SU-DHL-6 (cell line): Measurements from ENCODE around the gene BET1.

Source experiments
- H2AFZ ChIP-seq: fragments of 200-600 bp; sonication (generic); 2 replicates; pipeline ENCODE4 v1.6.1; 2014; ENCODE audit warnings: low read depth, mild to moderate bottlenecking, moderate library complexity, mixed read lengths, antibody characterized with exemption, low read length; ENCODE audit not compliant: severe bottlenecking
- H3F3A ChIP-seq: fragments of 200-600 bp; shearing (Covaris generic); 2 replicates; pipeline ENCODE4 v1.6.0; 2016; ENCODE audit warnings: antibody characterized with exemption, mild to moderate bottlenecking; ENCODE audit not compliant: insufficient read depth
- H3K27ac ChIP-seq: fragments of 200-600 bp; sonication (generic); 2 replicates; pipeline ENCODE4 v1.5.1; 2016; ENCODE audit warnings: low read depth, mild to moderate bottlenecking, low read length, moderate library complexity, mixed read lengths
- H3K27me3 ChIP-seq: fragments of 200-600 bp; sonication (generic), shearing (Covaris generic); 2 replicates; pipeline ENCODE4 v1.6.0; 2014; ENCODE audit warnings: mild to moderate bottlenecking, low read length
- H3K36me3 ChIP-seq: fragments of 200-600 bp; sonication (generic); 2 replicates; pipeline ENCODE4 v1.6.1; 2014; ENCODE audit warnings: mild to moderate bottlenecking, low read length, mixed read lengths
- H3K4me2 ChIP-seq: fragments of 300-600, 200-600 bp; shearing (Covaris generic), sonication (generic); 2 replicates; pipeline ENCODE4 v1.6.0; 2014; ENCODE audit warnings: low read length, low read depth, mild to moderate bottlenecking; ENCODE audit not compliant: poor library complexity, severe bottlenecking
- H3K4me3 ChIP-seq: fragments of 200-600 bp; sonication (generic); 2 replicates; pipeline ENCODE4 v1.5.1; 2014; ENCODE audit warnings: antibody characterized with exemption, low read length, mild to moderate bottlenecking, mixed read lengths; ENCODE audit not compliant: insufficient read depth, poor library complexity, severe bottlenecking
- H3K79me2 ChIP-seq: fragments of 200-600 bp; sonication (generic); 2 replicates; pipeline ENCODE4 v1.6.1; 2014; ENCODE audit warnings: mild to moderate bottlenecking, low read length, moderate library complexity; ENCODE audit not compliant: insufficient read depth
- H3K9ac ChIP-seq: fragments of 200-600 bp; sonication (generic); 2 replicates; pipeline ENCODE4 v1.7.0; 2014; ENCODE audit warnings: mild to moderate bottlenecking, low read length
- H3K9me2 ChIP-seq: fragments of 200-600 bp; sonication (generic); replicated peaks from 2 replicates; pipeline ENCODE4 v1.6.1; 2014; ENCODE audit warnings: low read length; ENCODE audit not compliant: insufficient read depth
- H3K9me3 ChIP-seq: fragments of 200-600 bp; sonication (generic); 2 replicates; pipeline ENCODE4 v1.6.1; 2014; ENCODE audit warnings: low read length, mixed read lengths; ENCODE audit not compliant: insufficient read depth
- H4K20me1 ChIP-seq: fragments of 200-600 bp; sonication (generic); 2 replicates; pipeline ENCODE4 v1.6.1; 2014; ENCODE audit warnings: low read depth, mild to moderate bottlenecking, antibody characterized with exemption, low read length, moderate library complexity, mixed read lengths
- EZH2phosphoT487 ChIP-seq: fragments of 200-600 bp; sonication (generic), shearing (Covaris generic); conservative IDR thresholded peaks from 2 replicates; pipeline ENCODE4 v1.6.1; 2018; ENCODE audit warnings: mild to moderate bottlenecking, antibody characterized with exemption, low read length, moderate library complexity, mixed read lengths
- TF ChIP-seq, protein P1 (sequence below): fragments of 200-600 bp; sonication (generic); IDR thresholded peaks from one replicate; pipeline ENCODE4 v1.5.1; 2017; ENCODE audit warnings: antibody characterized with exemption, mild to moderate bottlenecking, low read length, moderate library complexity; ENCODE audit not compliant: insufficient read depth, poor library complexity, severe bottlenecking

The BET1 gene, protein sequence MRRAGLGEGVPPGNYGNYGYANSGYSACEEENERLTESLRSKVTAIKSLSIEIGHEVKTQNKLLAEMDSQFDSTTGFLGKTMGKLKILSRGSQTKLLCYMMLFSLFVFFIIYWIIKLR

DNA sequence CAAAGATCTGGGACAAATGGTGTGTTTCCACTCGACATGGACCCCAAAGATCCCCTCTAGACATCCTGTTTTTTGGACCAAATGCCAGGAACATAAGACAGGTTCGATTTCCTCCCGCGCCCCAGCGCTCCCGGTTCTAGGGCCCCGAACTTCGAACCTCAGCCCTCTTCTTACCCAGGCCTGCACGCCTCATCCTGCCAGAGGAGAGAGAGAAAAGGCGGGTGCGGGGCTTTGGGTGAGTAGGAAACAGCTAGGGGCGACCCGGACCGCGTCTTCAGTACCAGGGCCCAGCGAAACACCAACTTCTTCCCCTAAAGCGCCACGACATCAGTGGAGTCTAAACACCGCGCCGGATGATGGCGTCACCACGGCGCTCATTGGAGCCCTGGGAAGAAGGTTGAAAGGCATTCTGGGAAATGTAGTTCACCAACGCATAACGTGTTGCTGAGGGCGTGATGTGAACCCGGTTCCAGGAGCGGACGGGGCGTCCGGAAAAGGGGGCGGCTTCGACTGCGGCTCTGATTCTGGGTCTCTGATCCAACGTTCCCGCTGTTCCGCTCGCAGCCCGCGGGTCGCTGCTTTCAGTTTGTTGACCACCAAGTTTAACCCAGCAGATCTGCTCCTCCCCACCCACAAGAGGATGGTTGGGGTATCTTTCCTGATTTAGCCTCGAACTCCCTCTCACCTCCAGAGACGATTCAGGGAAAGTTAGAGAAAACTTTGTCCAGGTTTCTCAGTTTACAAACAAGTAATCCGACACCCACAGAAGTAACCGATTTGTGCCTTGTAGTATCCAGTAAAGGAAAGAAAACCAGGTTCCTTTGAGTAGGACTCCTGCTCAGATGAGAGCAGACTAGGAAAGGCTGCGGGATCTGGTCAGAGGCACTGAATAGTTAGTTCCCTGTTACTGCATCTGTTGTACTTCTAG, at the start of gene BET1:
Gene BET1, minus strand, starts transcription at position 332 of the 928 bp plus-strand sequence. Its CDS starts 139 bp downstream, at position 193.
- Histone ChIP-seq H3K27ac (peak within 1 kb of the TSS; percentile 8; the same call in 1 of the 2 replicates), H3K36me3 (no peaks in the 10 kb centered on the region), H3K4me2 (peak within 1 kb of the TSS; percentile 87), H3F3A (no peaks in the 10 kb centered on the region; the same call in 1 of the 2 replicates), H3K79me2 (peaks cover 38% of the 10 kb centered on the region), H3K27me3 (no peaks in the 10 kb centered on the region), H2AFZ (peak within 1 kb of the TSS; percentile 99), H4K20me1 (no peaks in the 10 kb centered on the region), H3K9me2 (no peaks in the 10 kb centered on the region), H3K4me3 (peak within 1 kb of the TSS; percentile 92), H3K9ac (peak within 1 kb of the TSS; percentile 77), H3K9me3 (no peaks in the 10 kb centered on the region)
- TF ChIP-seq, protein P1, sequence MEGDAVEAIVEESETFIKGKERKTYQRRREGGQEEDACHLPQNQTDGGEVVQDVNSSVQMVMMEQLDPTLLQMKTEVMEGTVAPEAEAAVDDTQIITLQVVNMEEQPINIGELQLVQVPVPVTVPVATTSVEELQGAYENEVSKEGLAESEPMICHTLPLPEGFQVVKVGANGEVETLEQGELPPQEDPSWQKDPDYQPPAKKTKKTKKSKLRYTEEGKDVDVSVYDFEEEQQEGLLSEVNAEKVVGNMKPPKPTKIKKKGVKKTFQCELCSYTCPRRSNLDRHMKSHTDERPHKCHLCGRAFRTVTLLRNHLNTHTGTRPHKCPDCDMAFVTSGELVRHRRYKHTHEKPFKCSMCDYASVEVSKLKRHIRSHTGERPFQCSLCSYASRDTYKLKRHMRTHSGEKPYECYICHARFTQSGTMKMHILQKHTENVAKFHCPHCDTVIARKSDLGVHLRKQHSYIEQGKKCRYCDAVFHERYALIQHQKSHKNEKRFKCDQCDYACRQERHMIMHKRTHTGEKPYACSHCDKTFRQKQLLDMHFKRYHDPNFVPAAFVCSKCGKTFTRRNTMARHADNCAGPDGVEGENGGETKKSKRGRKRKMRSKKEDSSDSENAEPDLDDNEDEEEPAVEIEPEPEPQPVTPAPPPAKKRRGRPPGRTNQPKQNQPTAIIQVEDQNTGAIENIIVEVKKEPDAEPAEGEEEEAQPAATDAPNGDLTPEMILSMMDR: no peak
- TF ChIP-seq EZH2phosphoT487: no peak

DNA sequence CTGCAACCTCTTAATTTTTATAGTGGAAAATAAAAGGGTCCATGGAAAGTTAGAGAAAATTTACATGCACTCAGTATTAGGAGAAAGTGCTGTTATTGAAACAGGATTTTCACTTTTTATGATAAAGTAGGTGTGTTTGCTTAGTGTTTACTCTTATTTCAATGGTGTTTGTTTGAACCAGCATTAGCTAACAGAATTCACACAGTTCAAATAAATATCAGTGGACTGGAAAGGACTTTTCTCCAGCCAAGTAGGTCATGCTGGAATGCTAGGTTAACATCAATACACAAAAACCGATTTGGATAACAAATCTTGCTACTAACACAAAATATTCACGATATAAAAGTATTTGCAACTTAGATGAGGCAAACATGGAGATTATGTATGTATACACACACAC, 49.4 kb upstream of the BET1 start:
- H3K27me3 ChIP-seq: no peaks in the 10 kb centered on the region

DNA sequence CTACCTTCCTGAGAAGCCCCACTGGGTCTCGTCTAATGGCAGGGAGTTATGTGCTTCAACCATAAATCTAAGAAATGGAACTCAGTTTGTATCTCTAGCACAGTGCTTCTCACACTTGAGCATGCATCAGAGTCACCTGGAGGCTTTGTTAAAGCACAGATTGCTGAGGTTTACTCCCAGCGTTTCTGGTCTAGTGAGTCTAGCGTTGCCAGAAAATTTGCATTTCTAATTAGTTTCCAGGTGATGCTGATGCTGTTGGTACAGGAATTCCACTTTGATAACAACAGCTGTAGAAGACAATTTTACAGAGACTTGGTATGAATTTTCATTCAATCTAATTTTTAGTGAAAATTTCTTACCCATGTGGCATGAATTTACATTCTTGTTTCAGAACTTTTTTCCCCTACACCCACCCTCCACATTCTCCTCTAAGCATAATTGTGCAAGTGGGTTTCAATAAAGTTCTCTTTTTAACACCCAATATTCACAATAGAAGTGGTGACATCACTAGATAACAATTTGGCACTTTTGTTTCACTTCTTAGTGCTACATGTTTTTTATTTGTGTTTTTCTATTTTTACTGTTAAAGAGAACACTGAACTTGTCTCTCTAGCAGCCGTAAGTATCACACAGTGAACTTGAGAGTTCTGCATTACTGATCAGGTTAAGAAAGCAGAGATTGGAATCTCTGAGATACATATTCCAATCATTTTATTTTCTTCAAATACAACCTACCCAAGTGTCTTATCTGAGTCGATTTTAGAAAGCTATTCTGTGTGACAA, 48.4 kb upstream of the BET1 start:
- peak overlapping the region; percentile 69 for H2AFZ ChIP-seq
- H3K9me3 ChIP-seq: no peaks in the 10 kb centered on the region
- H3K9ac ChIP-seq: peak overlapping the region; percentile 54
- H3K27ac ChIP-seq: peak overlapping the region; percentile 92
- H3K4me2 ChIP-seq: peak overlapping the region; percentile 78
- H3K4me3 ChIP-seq: peak overlapping the region; percentile 39
- TF ChIP-seq, protein P1: no peak
- TF ChIP-seq EZH2phosphoT487: no peak
- no peaks in the 10 kb centered on the region for H4K20me1 ChIP-seq
- no peaks in the 10 kb centered on the region for H3K79me2 ChIP-seq
- H3K27me3 ChIP-seq: no peaks in the 10 kb centered on the region
- H3K9me2 ChIP-seq: no peaks in the 10 kb centered on the region
- H3K36me3 ChIP-seq: no peaks in the 10 kb centered on the region
- H3F3A ChIP-seq: peaks cover 33% of the 10 kb centered on the region

More for the DNA sequence above, 49.4 kb upstream of the BET1 start:
- peaks cover 33% of the 10 kb centered on the region for H3F3A ChIP-seq
- peak overlapping the region; percentile 78 for H3K4me2 ChIP-seq
- no peaks in the 10 kb centered on the region for H3K36me3 ChIP-seq
- H2AFZ ChIP-seq: peak overlapping the region; percentile 69
- H3K9me2 ChIP-seq: no peaks in the 10 kb centered on the region
- TF ChIP-seq EZH2phosphoT487: no peak
- TF ChIP-seq, protein P1: no peak
- no peaks in the 10 kb centered on the region for H3K79me2 ChIP-seq
- peak overlapping the region; percentile 92 for H3K27ac ChIP-seq
- H3K9ac ChIP-seq: peak overlapping the region; percentile 54
- H4K20me1 ChIP-seq: no peaks in the 10 kb centered on the region
- H3K4me3 ChIP-seq: peak overlapping the region; percentile 39
- H3K9me3 ChIP-seq: no peaks in the 10 kb centered on the region
